ENCODE results near the gene ZNF609. TPM values are rescaled to one million over a fixed set of nuclear protein-coding genes. Genes with fewer than 3 reads are reported as not detected.

ZNF609 gene
- total and polyA plus RNA-seq, 2 of the 13 experiments (the other 11 are each of a cell fraction or from before 2014, with no cell fraction given), result 8.9 to 9.9 TPM

GRCh38 chr15:64640146-64640871 lies 179.9 kb downstream of the ZNF609 start (continued):
- no peak for TF ChIP-seq CCDC6 (CRISPR knock-in tag; IDR thresholded peaks at IDR 0.05)
- TF ChIP-seq RARA (CRISPR knock-in tag; IDR thresholded peaks at IDR 0.05), result peak; percentile 58; the same call in 1 of the 2 replicates
- no peak for TF ChIP-seq GMEB1 (CRISPR knock-in tag; IDR thresholded peaks at IDR 0.05; ENCODE audit: borderline replicate concordance)
- TF ChIP-seq TFE3 (CRISPR knock-in tag; IDR thresholded peaks at IDR 0.05), result no peak
- TF ChIP-seq ZNF18 (CRISPR knock-in tag; IDR thresholded peaks at IDR 0.05; ENCODE audit: insufficient replicate concordance), result no peak
- peak; percentile 90 for TF ChIP-seq ZNF362 (CRISPR knock-in tag; IDR thresholded peaks at IDR 0.05; ENCODE audit: borderline replicate concordance)
- no peak for TF ChIP-seq PHB2 (IDR thresholded peaks at IDR 0.05; ENCODE audit: partially characterized antibody)
- peak; percentile 34; the same call in 1 of the 2 replicates for TF ChIP-seq SOX5 (CRISPR knock-in tag; IDR thresholded peaks at IDR 0.05; ENCODE audit: borderline replicate concordance)
- no peak for TF ChIP-seq TOPORS (CRISPR knock-in tag; IDR thresholded peaks at IDR 0.05)
- TF ChIP-seq ZNF609 (CRISPR knock-in tag; IDR thresholded peaks at IDR 0.05; ENCODE audit: borderline replicate concordance), result peak; percentile 64; the same call in 1 of the 2 replicates
- 0 out of 2 replicates have a peak, but pooled peaks have one; percentile 32 for TF ChIP-seq KDM3A (CRISPR knock-in tag; IDR thresholded peaks at IDR 0.05; ENCODE audit: low read depth)
- 0 out of 2 replicates have a peak, but pooled peaks have one; percentile 19 for TF ChIP-seq KAT8 (CRISPR knock-in tag; IDR thresholded peaks at IDR 0.05)
- peak; percentile 80 for TF ChIP-seq ZMYM4 (CRISPR knock-in tag; IDR thresholded peaks at IDR 0.05)
- no peak for TF ChIP-seq ZNF850 (CRISPR knock-in tag; conservative IDR thresholded peaks at IDR 0.05)
- no peak for TF ChIP-seq KDM5A (IDR thresholded peaks at IDR 0.05; ENCODE audit: borderline replicate concordance, low read length)
- peak; percentile 45; the same call in 1 of the 2 replicates for TF ChIP-seq ZNF652 (CRISPR knock-in tag; IDR thresholded peaks at IDR 0.05; ENCODE audit: borderline replicate concordance, low read depth)
- no peak for TF ChIP-seq ZNF773 (CRISPR knock-in tag; IDR thresholded peaks at IDR 0.05; ENCODE audit: borderline replicate concordance)
